IgD-negative memory B cell (primary cell): ENCODE data around the gene ZNF768. TPM values are rescaled to one million over a fixed set of nuclear protein-coding genes. Genes with fewer than 3 reads are reported as not detected.
"Not testable (repeated sequence)": the region's sequence is repeated elsewhere in the genome, so short reads cannot be mapped to it uniquely, and the experiment has no call there.

Experiments used
- H3K27ac Mint-ChIP-seq, 3 donors: one replicate each; pipeline ENCODE4 v1.8.0; 2020 to 2022; ENCODE audit warnings: mild to moderate bottlenecking in 3 of 3, mixed read lengths in 3 of 3, moderate library complexity in 1 of 3
- H3K27me3 Mint-ChIP-seq: one replicate; pipeline ENCODE4 v1.8.0; 2021; ENCODE audit warnings: mixed read lengths
- H3K36me3 Mint-ChIP-seq: one replicate; pipeline ENCODE4 v1.8.0; 2020; ENCODE audit warnings: mild to moderate bottlenecking, mixed read lengths
- H3K4me1 Mint-ChIP-seq, 3 donors: one replicate each; pipeline ENCODE4 v1.8.0; 2020 to 2022; ENCODE audit warnings: mixed read lengths in 3 of 3, mild to moderate bottlenecking in 1 of 3
- H3K4me3 Mint-ChIP-seq, 4 donors: one replicate each; pipeline ENCODE4 v1.8.0; 2020 to 2022; ENCODE audit warnings: mild to moderate bottlenecking in 4 of 4, mixed read lengths in 4 of 4, moderate library complexity in 3 of 4
- H3K9me3 Mint-ChIP-seq, 3 donors: one replicate each; pipeline ENCODE4 v1.8.0; 2020 to 2021; ENCODE audit warnings: mixed read lengths in 3 of 3, mild to moderate bottlenecking in 1 of 3
- polyA plus RNA-seq: library from polyadenylated mRNA; unstranded; fragments of 300-500 nt; fragmentation: Illumina TruSeq; gene quantifications from one replicate; pipeline ENCODE4 v1.2.3, GENCODE V29; 2021

ZNF768 gene
- polyA plus RNA-seq, 1 donor from 2014 or later, result 12.7 TPM

DNA sequence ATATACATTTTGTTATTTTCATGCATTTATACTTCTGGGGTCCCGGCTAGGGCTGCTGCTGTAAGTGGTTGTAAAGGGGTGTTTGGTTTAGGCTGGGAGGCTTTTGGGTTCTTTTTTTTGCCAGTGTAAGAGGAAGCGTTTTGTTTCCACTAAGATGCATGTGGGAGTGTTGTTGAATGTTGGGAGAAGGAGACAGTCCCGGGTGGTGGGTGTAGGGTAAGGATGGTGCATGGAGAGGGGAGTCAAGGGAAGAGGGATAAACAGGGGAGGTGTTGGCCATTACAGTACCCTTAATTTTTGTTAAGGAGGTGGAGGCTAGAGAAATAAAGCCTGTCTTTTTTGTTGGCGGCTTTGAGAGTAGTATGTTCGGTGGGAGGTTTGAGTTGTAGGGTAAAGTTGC, 16.7 kb upstream of the ZNF768 start:
- no peaks in the 10 kb centered on the region for H3K36me3 Mint-ChIP-seq
- H3K4me1 Mint-ChIP-seq, result peaks cover 0 to 4% (median 3%) of the 10 kb centered on the region in 3 donors
- H3K27me3 Mint-ChIP-seq, result no peaks in the 10 kb centered on the region
- no peaks in the 10 kb centered on the region for H3K9me3 Mint-ChIP-seq
- H3K4me3 Mint-ChIP-seq, result no peak overlapping the region
- H3K27ac Mint-ChIP-seq, result no peak overlapping the region

DNA sequence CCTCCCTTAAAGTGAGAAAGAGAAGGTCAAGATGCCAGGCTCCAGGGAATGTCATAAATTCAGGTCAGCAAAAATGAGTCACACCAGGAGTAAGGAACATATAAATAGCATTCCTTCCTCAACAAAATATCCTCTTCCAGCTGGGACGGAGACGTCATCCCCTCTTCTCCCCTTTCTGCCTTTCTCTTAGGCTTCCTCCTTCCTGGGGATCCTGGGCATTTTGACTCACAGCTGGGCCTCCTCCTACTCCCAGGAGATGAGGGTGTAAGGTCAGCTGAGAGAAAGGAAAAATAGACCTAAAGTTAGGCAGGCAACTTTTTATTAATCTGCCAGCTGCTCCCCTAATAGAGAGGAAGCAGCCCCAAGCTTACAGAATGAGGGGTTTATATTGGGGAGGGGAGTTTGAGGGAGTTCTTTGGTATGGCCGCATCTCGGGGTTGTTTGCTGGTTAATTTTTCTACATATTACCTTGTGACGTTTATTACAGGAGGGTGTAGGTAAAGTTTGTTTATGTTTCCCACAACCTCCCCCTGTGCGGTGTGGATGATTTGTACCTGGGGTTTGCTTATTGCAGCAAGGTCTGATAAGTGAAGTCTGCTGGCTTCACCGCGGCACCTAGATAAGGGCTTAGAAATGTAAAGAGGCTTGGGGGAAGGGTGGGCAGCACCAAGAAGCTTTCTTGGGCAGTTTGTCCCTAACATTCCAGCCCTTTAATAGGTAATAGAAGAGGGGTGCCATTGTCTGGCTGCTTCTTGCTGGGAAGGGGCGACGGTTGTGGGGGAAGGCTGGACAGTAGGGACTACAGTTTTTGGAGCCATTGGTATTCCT, 15.3 kb upstream of the ZNF768 start:
- Mint-ChIP-seq H3K9me3 (no peaks in the 10 kb centered on the region), H3K4me1 (peaks cover 0 to 8% (median 1%) of the 10 kb centered on the region in 3 donors), H3K27me3 (no peaks in the 10 kb centered on the region), H3K4me3 (no peak overlapping the region), H3K36me3 (peaks cover 1% of the 10 kb centered on the region), H3K27ac (no peak overlapping the region)

DNA sequence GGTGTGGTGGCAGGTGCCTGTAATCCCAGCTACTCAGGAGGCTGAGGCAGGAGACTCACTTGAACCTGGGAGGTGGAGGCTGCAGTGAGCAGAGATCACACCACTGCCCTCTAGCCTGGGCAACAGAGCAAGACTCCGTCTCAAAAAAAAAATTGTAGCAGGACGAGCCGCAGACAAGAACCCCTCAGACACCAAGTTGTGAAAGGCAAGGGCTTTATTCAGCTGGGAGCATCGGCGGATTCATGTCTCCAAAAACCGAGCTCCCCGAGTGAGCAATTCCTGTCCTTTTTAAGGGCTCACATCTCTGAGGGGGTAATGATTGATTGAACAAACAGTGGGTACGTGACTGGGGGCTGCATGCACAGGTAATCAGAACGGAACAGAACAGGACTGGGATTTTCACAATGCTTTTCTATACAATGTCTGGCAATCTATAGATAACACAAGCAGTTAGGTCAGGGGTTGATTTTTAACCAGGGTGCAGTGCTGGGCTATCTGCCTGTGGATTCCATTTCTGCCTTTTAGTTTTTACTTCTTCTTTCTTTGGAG, 14.6 kb upstream of the ZNF768 start:
- not testable (repeated sequence) for H3K27me3 Mint-ChIP-seq, H3K36me3 Mint-ChIP-seq, H3K9me3 Mint-ChIP-seq, H3K27ac Mint-ChIP-seq
- H3K4me3 Mint-ChIP-seq, result peak overlapping the region in 1 of 4 donors; percentile 46
- peaks cover 4 to 14% (median 5%) of the 10 kb centered on the region in 3 donors for H3K4me1 Mint-ChIP-seq

DNA sequence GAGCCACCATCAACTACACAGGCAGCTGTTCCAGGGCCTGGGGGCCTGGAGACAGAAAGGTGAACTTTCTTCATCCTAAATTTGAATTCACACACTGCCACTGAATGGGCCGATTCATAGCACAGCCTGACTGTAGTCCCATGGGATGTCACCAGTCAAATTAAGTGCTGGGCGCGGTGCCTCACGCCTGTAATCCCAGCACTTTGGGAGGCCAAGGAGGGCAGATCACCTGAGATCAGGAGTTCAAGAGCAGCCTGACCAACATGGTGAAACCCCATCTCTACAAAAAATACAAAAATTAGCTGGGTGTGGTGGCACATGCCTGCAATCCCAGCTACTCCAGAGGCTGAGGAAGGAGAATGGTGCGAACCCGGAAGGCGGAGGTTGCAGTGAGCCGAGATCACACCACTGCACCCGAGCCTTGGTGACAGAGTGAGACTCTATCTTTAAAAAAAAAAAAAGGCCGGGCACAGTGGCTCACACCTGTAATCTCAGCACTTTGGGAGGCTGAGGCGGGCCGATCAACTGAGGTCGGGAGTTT, 13.7 kb upstream of the ZNF768 start:
- H3K4me1 Mint-ChIP-seq, result peaks cover 5 to 17% (median 12%) of the 10 kb centered on the region in 3 donors
- not testable (repeated sequence) for H3K36me3 Mint-ChIP-seq, H3K9me3 Mint-ChIP-seq, H3K27ac Mint-ChIP-seq, H3K27me3 Mint-ChIP-seq, H3K4me3 Mint-ChIP-seq

DNA sequence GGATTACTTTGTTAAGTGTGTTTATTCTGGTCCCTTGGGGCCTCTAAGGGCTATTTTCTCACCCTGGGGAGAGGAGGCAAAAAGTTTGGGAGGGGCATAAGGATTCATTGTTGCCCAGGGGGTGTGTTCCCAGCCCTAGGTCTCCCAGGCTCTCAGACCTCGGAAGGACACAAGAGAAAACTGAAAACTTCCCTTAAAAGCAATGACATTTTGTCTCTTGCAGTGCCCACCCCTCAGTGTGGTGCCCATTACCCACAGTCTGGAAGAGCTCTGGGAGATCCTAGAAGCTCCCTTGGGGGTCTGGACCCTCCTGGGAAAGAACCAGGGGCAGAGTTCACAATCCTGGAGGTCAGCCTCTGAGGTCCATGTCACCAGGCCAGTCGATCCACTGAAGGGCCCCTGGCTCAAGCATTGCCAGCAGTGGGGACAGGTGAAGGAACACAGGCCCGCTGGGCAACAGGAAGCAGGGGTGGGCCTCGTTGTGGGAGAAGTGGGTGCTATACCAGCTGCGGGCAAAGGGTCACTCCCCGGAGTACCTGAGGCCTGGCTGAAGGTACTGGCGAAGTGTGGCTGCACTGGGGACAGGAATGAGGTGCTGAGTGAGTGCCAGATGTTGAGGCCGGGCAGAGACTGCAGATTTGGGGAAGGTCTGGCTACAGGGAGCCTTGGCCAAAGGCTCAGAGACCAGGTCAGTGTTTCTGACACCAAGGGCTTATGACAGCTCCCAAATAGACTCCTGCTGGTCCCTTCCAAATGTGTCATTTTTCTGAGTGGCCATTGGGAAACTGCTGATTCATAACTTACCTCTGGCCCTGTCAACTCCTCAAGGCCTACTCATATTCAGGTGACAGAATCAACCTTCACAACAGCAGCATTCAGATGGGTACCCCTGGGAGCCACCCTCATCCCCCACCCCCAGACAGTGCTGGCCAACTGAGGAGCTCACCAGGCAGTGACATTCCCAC, 12.9 kb upstream of the ZNF768 start:
- Mint-ChIP-seq H3K36me3 (peaks cover 1% of the 10 kb centered on the region), H3K4me1 (peaks cover 5 to 17% (median 16%) of the 10 kb centered on the region in 3 donors), H3K27ac (no peak overlapping the region), H3K27me3 (no peaks in the 10 kb centered on the region), H3K9me3 (no peaks in the 10 kb centered on the region), H3K4me3 (no peak overlapping the region)

DNA sequence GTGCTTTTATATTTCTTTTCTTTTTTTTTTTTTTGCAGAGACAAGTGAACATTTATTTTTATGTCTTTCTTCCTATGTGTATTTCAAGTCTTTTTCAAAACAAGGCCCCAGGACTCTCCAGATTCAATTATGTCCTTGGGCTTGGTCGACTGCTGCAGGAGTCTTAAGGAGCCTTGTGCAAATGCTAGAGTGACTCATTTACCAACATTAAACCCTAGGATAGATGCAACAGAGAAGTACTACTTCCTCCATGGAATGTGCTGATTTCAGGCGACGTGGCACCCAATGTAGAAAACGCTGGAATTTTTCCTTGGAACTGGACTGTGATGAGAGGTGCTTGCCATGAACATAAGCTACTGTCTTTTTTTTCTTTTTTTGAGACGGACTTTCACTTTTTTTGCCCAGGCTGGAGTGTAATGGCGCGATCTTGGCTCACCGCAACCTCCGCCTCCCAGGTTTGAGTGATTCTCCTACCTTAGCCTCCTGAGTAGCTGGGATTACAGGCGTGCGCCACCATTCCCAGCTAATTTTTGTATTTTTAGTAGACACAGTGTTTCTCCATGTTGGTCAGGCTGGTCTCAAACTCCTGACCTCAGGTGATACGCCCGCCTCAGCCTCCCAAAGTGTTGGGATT, 10.1 kb upstream of the ZNF768 start:
- not testable (repeated sequence) for H3K27me3 Mint-ChIP-seq, H3K9me3 Mint-ChIP-seq, H3K36me3 Mint-ChIP-seq
- Mint-ChIP-seq H3K4me1 (peaks cover 9 to 21% (median 16%) of the 10 kb centered on the region in 3 donors), H3K27ac (peak overlapping the region; percentile 96 to 99 (median 96)), H3K4me3 (peak overlapping the region in 3 of 4 donors; percentile 98 to 100 (median 99))

DNA sequence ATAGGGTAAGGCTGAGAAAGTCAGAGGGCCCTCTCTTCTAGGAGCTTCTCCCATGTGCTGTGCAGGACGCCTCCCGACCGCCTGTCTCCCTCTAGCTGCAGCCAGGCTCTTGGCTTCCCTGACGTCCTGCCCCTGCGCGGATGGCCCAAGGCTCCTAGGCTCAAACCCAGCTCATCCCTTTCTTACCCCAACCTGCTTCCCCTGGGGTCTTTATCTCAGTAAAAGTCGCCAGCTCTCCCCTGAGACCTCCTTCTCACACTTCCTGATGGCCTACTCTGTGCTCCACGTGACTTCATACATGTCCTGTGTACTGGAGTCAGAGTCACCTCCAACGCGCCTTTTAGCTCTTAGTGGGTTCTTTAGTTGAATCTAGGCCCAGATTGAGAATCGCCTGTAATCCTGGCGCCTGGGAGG, 9.4 kb upstream of the ZNF768 start:
- H3K4me1 Mint-ChIP-seq, result peaks cover 9 to 21% (median 16%) of the 10 kb centered on the region in 3 donors

DNA sequence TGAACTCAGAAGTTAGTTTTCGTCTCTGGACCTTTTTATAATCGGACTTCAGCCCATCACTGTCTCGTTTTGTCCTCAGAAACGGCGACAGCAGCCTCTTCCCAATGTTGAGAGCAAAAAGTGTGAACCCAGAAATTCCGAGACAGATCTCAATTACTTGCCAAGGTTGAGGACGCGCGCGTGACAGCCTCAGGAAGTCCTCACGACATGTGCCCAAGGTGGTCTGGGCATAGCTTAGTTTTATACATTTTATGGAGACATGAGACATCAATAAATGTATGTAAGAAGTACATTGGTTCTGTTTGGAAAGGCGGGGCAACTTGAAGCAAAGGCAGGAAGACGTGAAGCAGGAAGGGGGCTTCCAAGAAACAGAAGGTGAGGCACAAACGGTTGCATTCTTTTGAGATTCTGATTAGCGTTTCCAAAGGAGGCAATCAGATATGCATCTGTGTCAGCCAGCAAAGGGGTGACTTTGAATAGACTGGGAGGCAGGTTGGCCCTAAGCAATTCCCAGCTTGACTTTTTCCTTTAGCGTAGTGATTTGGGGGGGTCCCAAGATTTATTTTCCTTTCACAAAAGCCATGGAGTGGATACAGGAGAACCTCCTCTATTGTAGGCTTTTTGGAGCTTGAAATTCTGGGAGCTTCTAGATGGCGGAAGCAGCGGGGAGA, 8.9 kb upstream of the ZNF768 start:
- H3K4me3 Mint-ChIP-seq, result peak overlapping the region; percentile 94 to 100 (median 98)
- H3K27ac Mint-ChIP-seq, result peak overlapping the region; percentile 96 to 99 (median 96)
- no peaks in the 10 kb centered on the region for H3K27me3 Mint-ChIP-seq
- H3K4me1 Mint-ChIP-seq, result peaks cover 9 to 21% (median 16%) of the 10 kb centered on the region in 3 donors
- H3K9me3 Mint-ChIP-seq, result no peaks in the 10 kb centered on the region
- peaks cover 1% of the 10 kb centered on the region for H3K36me3 Mint-ChIP-seq

More for the DNA sequence above, 9.4 kb upstream of the ZNF768 start:
- Mint-ChIP-seq H3K36me3 (peaks cover 1% of the 10 kb centered on the region), H3K4me3 (peak overlapping the region; percentile 94 to 100 (median 98)), H3K27me3 (no peaks in the 10 kb centered on the region), H3K27ac (peak overlapping the region; percentile 96 to 99 (median 96)), H3K9me3 (no peaks in the 10 kb centered on the region)

DNA sequence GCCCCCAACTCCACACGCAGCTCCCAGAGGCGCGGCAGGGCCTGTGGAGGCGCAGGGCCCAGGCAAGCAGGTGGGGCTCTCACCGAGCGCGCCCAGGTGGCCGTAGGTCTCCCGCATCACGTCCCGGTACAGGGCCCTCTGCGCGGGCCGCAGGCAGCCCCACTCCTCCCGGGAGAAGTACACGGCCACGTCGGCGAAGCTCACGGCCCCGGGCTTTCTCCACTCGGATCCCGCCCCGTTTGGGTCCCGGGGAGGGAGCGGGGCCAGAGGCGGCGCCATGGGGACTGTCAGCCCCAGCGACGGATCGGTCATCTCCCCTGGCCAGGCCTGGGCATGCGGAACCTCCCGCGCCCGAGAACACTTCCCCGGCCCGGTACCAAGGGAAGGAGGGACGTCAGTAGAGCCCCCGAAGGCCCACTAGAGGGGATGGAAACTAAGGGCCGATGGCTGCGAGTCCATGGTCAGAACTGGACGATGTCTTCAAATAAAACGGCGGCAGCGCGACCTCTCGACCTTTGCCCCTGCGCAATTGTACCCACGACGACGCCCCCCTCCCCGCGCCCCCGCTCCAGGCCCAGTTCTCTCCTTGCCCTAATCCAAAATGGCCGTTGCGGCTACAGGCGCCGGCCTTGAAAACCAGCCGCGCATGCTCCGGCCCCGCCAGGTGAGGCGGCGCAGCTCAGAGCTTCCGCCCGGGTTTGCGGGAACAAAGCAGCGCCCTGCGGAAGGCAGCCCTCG, 8.2 kb upstream of the ZNF768 start, which contains the start of gene ZNF747:
TSS of gene ZNF747 (minus strand) at position 491 of the 738 bp plus-strand sequence. CDS start at position 312, 179 bp downstream.
- H3K4me1 Mint-ChIP-seq, result peaks cover 9 to 18% (median 16%) of the 10 kb centered on the region in 3 donors
- H3K27me3 Mint-ChIP-seq, result no peaks in the 10 kb centered on the region
- no peaks in the 10 kb centered on the region for H3K9me3 Mint-ChIP-seq
- peak within 1 kb of the TSS; percentile 96 to 99 (median 96) for H3K27ac Mint-ChIP-seq
- H3K4me3 Mint-ChIP-seq, result peak within 1 kb of the TSS; percentile 94 to 100 (median 98)
- peaks cover 1% of the 10 kb centered on the region for H3K36me3 Mint-ChIP-seq

DNA sequence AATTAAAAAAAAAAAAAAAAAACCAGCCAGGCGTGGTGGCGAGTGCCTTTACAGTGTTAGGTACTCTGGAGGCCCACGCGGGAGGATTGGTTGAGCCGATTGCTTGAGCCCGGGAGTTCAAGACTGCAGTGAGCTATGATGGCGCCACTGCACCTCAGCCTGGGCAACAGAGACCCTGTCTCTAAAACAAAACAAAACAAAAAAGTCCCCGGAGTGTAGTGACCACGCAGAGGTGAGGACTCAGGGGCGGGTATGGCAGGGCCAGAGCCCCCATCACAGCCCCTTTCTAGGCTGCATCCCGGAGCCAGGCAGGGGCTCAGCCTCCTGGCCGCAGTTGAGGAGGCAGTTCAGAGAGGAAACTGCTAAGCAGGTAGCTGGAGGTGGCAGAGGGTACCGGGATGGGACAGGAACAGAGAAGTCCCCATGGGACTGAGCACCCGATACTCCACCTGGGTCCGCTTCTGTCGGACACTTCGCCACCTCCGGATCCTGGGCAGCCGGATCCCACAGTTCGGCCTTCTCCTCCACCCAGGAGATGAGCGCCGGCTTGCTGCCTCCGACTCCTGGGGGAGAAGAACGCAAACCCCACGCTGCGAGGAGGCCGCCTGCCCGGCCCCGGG, 7.5 kb upstream of the ZNF768 start:
- H3K4me3 Mint-ChIP-seq, result peak overlapping the region; percentile 90 to 100 (median 96)
- H3K27ac Mint-ChIP-seq, result peak overlapping the region; percentile 76 to 99 (median 94)
- peaks cover 1% of the 10 kb centered on the region for H3K36me3 Mint-ChIP-seq
- H3K27me3 Mint-ChIP-seq, result no peaks in the 10 kb centered on the region
- peaks cover 9 to 18% (median 16%) of the 10 kb centered on the region in 3 donors for H3K4me1 Mint-ChIP-seq
- no peaks in the 10 kb centered on the region for H3K9me3 Mint-ChIP-seq

DNA sequence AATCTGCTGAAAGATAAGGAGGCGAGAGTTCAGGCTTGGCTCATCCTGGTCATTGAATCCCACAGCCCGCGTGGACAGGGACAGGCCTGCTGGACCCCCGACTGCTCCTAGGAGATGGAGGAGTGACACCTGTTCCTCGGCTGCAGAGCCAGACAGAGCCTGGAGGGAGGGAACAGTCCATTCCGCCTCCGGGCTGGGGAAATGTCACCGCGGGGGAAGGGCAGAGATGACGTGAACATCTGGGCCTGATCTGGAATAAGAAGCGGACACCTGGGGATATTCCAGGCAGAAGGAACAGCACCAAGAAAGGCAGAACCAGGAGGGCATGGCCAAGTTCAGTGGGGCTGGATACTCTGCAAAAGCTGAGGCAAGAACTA, 6.8 kb upstream of the ZNF768 start:
- Mint-ChIP-seq H3K36me3 (peaks cover 1% of the 10 kb centered on the region), H3K9me3 (no peaks in the 10 kb centered on the region)

DNA sequence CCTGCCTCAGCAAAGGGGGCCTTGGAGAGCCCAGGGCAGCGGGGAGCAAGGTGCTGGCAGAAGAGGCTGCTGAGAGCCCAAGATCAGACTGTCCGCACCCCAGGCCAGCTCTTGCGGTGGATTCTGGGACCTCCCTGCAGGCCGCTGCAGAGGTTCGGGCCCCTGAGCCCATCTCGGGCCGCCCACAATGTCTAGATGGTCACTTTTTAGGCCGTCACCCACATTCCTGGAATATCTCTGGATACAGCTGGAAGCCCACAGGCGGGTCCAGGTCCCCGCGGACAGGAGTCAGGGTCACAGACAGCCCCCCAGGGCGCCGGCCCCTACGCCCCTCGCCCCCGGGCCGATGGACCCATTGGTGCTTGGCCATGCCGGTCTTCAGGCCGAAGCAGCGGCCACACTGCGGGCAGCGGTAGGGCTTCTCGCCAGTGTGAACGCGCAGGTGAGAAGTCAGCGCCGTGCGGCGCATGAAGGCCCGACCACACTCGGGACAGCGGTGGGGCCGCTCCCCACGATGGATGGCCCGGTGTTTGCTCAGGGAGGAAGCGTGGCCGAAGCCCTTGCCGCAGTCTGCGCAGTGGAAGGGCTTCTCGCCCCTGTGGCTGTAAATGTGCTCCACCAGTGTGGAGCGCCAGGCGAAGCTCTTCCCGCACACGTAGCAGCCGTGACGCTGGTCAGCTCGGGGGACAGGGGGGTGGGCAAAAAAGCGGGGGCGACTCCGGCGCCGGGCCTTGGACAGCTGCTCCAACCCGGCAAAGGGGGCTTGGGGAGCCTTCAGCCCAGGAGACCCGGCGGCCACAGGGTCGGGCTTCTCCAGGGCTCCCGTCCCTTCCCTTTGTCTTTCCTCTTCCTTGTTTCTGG, 6.1 kb upstream of the ZNF768 start:
- H3K27ac Mint-ChIP-seq, result no peak overlapping the region
- H3K36me3 Mint-ChIP-seq, result peaks cover 1% of the 10 kb centered on the region
- no peaks in the 10 kb centered on the region for H3K27me3 Mint-ChIP-seq
- H3K4me1 Mint-ChIP-seq, result peaks cover 16 to 22% (median 22%) of the 10 kb centered on the region in 3 donors
- no peaks in the 10 kb centered on the region for H3K9me3 Mint-ChIP-seq
- H3K4me3 Mint-ChIP-seq, result peak overlapping the region in 3 of 4 donors; percentile 73 to 91 (median 89)

More for the DNA sequence above, 6.8 kb upstream of the ZNF768 start:
- H3K4me3 Mint-ChIP-seq, result peak overlapping the region in 3 of 4 donors; percentile 73 to 90 (median 89)
- no peaks in the 10 kb centered on the region for H3K27me3 Mint-ChIP-seq
- peaks cover 12 to 21% (median 16%) of the 10 kb centered on the region in 3 donors for H3K4me1 Mint-ChIP-seq
- peak overlapping the region in 2 of 3 donors; percentile 82 to 99 for H3K27ac Mint-ChIP-seq
